ENCODE measurements around the gene BAHCC1. TPM values are rescaled to one million over a fixed set of nuclear protein-coding genes. Genes with fewer than 3 reads are reported as not detected.

The BAHCC1 gene
- total and polyA plus RNA-seq, 9 of the 15 experiments (the other 6 are each of a cell fraction or from before 2014, with no cell fraction given): 0.14 to 26.9 (median 5.0) TPM

GRCh38 chr17:81346090-81346907, 49.0 kb upstream of the BAHCC1 start (continued):
- TF ChIP-seq, protein P1, sequence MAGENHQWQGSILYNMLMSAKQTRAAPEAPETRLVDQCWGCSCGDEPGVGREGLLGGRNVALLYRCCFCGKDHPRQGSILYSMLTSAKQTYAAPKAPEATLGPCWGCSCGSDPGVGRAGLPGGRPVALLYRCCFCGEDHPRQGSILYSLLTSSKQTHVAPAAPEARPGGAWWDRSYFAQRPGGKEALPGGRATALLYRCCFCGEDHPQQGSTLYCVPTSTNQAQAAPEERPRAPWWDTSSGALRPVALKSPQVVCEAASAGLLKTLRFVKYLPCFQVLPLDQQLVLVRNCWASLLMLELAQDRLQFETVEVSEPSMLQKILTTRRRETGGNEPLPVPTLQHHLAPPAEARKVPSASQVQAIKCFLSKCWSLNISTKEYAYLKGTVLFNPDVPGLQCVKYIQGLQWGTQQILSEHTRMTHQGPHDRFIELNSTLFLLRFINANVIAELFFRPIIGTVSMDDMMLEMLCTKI (IDR thresholded peaks at IDR 0.05; ENCODE audit: partially characterized antibody): no peak
- no peak for TF ChIP-seq BHLHE40 (IDR thresholded peaks at IDR 0.05; ENCODE audit: low read length)
- no peak for TF ChIP-seq RNF219 (CRISPR knock-in tag; IDR thresholded peaks at IDR 0.05)
- TF ChIP-seq BRD9 (IDR thresholded peaks at IDR 0.05; ENCODE audit: low read depth, partially characterized antibody): no peak
- peak; percentile 20 for TF ChIP-seq ZFP36 (IDR thresholded peaks at IDR 0.05; ENCODE audit: low read depth, low read length, partially characterized antibody)
- no peak for TF ChIP-seq ZNF589 (CRISPR knock-in tag; IDR thresholded peaks at IDR 0.05; ENCODE audit: low read depth)
- no peak for TF ChIP-seq U2AF1 (optimal IDR thresholded peaks at IDR 0.05; ENCODE audit: low read depth, low read length)
- TF ChIP-seq, protein P2, sequence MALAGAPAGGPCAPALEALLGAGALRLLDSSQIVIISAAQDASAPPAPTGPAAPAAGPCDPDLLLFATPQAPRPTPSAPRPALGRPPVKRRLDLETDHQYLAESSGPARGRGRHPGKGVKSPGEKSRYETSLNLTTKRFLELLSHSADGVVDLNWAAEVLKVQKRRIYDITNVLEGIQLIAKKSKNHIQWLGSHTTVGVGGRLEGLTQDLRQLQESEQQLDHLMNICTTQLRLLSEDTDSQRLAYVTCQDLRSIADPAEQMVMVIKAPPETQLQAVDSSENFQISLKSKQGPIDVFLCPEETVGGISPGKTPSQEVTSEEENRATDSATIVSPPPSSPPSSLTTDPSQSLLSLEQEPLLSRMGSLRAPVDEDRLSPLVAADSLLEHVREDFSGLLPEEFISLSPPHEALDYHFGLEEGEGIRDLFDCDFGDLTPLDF (CRISPR knock-in tag; IDR thresholded peaks at IDR 0.05): no peak
- TF ChIP-seq, protein P3, sequence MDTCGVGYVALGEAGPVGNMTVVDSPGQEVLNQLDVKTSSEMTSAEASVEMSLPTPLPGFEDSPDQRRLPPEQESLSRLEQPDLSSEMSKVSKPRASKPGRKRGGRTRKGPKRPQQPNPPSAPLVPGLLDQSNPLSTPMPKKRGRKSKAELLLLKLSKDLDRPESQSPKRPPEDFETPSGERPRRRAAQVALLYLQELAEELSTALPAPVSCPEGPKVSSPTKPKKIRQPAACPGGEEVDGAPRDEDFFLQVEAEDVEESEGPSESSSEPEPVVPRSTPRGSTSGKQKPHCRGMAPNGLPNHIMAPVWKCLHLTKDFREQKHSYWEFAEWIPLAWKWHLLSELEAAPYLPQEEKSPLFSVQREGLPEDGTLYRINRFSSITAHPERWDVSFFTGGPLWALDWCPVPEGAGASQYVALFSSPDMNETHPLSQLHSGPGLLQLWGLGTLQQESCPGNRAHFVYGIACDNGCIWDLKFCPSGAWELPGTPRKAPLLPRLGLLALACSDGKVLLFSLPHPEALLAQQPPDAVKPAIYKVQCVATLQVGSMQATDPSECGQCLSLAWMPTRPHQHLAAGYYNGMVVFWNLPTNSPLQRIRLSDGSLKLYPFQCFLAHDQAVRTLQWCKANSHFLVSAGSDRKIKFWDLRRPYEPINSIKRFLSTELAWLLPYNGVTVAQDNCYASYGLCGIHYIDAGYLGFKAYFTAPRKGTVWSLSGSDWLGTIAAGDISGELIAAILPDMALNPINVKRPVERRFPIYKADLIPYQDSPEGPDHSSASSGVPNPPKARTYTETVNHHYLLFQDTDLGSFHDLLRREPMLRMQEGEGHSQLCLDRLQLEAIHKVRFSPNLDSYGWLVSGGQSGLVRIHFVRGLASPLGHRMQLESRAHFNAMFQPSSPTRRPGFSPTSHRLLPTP (IDR thresholded peaks at IDR 0.05; ENCODE audit: borderline replicate concordance, extremely low read depth, insufficient read length): no peak
- TF ChIP-seq MED1 (CRISPR knock-in tag; IDR thresholded peaks at IDR 0.05; ENCODE audit: borderline replicate concordance): no peak
- no peak for TF ChIP-seq SIRT6 (IDR thresholded peaks at IDR 0.05; ENCODE audit: low read depth, low read length)
- TF ChIP-seq PHB (CRISPR knock-in tag; IDR thresholded peaks at IDR 0.05): no peak
- TF ChIP-seq PHF8 (IDR thresholded peaks at IDR 0.05; ENCODE audit: borderline replicate concordance, low read length): peak; percentile 62; the same call in 1 of the 2 replicates
- TF ChIP-seq GMEB1 (CRISPR knock-in tag; IDR thresholded peaks at IDR 0.05): no peak
- TF ChIP-seq, protein P4, sequence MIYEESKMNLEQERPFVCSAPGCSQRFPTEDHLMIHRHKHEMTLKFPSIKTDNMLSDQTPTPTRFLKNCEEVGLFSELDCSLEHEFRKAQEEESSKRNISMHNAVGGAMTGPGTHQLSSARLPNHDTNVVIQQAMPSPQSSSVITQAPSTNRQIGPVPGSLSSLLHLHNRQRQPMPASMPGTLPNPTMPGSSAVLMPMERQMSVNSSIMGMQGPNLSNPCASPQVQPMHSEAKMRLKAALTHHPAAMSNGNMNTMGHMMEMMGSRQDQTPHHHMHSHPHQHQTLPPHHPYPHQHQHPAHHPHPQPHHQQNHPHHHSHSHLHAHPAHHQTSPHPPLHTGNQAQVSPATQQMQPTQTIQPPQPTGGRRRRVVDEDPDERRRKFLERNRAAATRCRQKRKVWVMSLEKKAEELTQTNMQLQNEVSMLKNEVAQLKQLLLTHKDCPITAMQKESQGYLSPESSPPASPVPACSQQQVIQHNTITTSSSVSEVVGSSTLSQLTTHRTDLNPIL (CRISPR knock-in tag; IDR thresholded peaks at IDR 0.05): no peak
